ENCODE results near the gene DGUOK.

The DGUOK gene

GRCh38 chr2:73918856-73919255 lies 7.8 kb upstream of the DGUOK start:
- Histone ChIP-seq H3K36me3 (replicated peaks; ENCODE audit: low read depth, low read length) (peaks cover 50% of the 10 kb centered on the region), H3K9ac (ENCODE audit: low read length) (no peak overlapping the region), H3K27ac (ENCODE audit: low read length) (no peak overlapping the region), H3K4me3 (ENCODE audit: low read length) (no peak overlapping the region), H3K4me1 (ENCODE audit: low read length) (no peaks in the 10 kb centered on the region), H4K20me1 (ENCODE audit: insufficient read depth, low read length) (no peaks in the 10 kb centered on the region), H2AFZ (ENCODE audit: low read depth, low read length) (no peak overlapping the region), H3K27me3 (ENCODE audit: low read depth, low read length) (no peaks in the 10 kb centered on the region), H3K9me3 (ENCODE audit: insufficient read depth, low read length) (no peaks in the 10 kb centered on the region), H3K4me2 (ENCODE audit: low read length) (no peak overlapping the region), H3K79me2 (ENCODE audit: low read length) (no peaks in the 10 kb centered on the region)
- TF ChIP-seq CTCF (IDR thresholded peaks at IDR 0.05; ENCODE audit: low read depth, low read length) (no peak), EZH2phosphoT487 (IDR thresholded peaks at IDR 0.05; ENCODE audit: low read depth) (no peak)

- no peaks in the 10 kb centered on the region for H3K79me2 ChIP-seq (ENCODE audit: low read length)
- H3K27me3 ChIP-seq (ENCODE audit: low read depth, low read length): no peaks in the 10 kb centered on the region
- H3K36me3 ChIP-seq (replicated peaks; ENCODE audit: low read depth, low read length): peaks cover 46% of the 10 kb centered on the region
- no peak overlapping the region for H3K4me2 ChIP-seq (ENCODE audit: low read length)
- no peak overlapping the region for H3K27ac ChIP-seq (ENCODE audit: low read length)
- H3K9me3 ChIP-seq (ENCODE audit: insufficient read depth, low read length): no peaks in the 10 kb centered on the region
- no peak overlapping the region for H3K9ac ChIP-seq (ENCODE audit: low read length)
- no peak for TF ChIP-seq EZH2phosphoT487 (IDR thresholded peaks at IDR 0.05; ENCODE audit: low read depth)
- no peak for TF ChIP-seq CTCF (IDR thresholded peaks at IDR 0.05; ENCODE audit: low read depth, low read length)
- no peak overlapping the region for H2AFZ ChIP-seq (ENCODE audit: low read depth, low read length)
- no peaks in the 10 kb centered on the region for H4K20me1 ChIP-seq (ENCODE audit: insufficient read depth, low read length)
- no peak overlapping the region for H3K4me3 ChIP-seq (ENCODE audit: low read length)
- no peaks in the 10 kb centered on the region for H3K4me1 ChIP-seq (ENCODE audit: low read length)
Measured at GRCh38 chr2:73919596-73920228, 7.0 kb upstream of the DGUOK start.

GRCh38 chr2:73920577-73921545 lies 5.8 kb upstream of the DGUOK start:
- H3K27me3 ChIP-seq (ENCODE audit: low read depth, low read length): no peaks in the 10 kb centered on the region
- TF ChIP-seq CTCF (IDR thresholded peaks at IDR 0.05; ENCODE audit: low read depth, low read length): peak; percentile 30
- TF ChIP-seq EZH2phosphoT487 (IDR thresholded peaks at IDR 0.05; ENCODE audit: low read depth): no peak
- H2AFZ ChIP-seq (ENCODE audit: low read depth, low read length): no peak overlapping the region
- no peaks in the 10 kb centered on the region for H4K20me1 ChIP-seq (ENCODE audit: insufficient read depth, low read length)
- H3K4me3 ChIP-seq (ENCODE audit: low read length): no peak overlapping the region
- peaks cover 37% of the 10 kb centered on the region for H3K36me3 ChIP-seq (replicated peaks; ENCODE audit: low read depth, low read length)
- no peak overlapping the region for H3K27ac ChIP-seq (ENCODE audit: low read length)
- no peak overlapping the region for H3K4me2 ChIP-seq (ENCODE audit: low read length)
- H3K4me1 ChIP-seq (ENCODE audit: low read length): peaks cover 10% of the 10 kb centered on the region
- no peaks in the 10 kb centered on the region for H3K9me3 ChIP-seq (ENCODE audit: insufficient read depth, low read length)
- H3K9ac ChIP-seq (ENCODE audit: low read length): no peak overlapping the region
- no peaks in the 10 kb centered on the region for H3K79me2 ChIP-seq (ENCODE audit: low read length)

- no peaks in the 10 kb centered on the region for H3K79me2 ChIP-seq (ENCODE audit: low read length)
- H4K20me1 ChIP-seq (ENCODE audit: insufficient read depth, low read length): no peaks in the 10 kb centered on the region
- H3K9me3 ChIP-seq (ENCODE audit: insufficient read depth, low read length): no peaks in the 10 kb centered on the region
- H3K36me3 ChIP-seq (replicated peaks; ENCODE audit: low read depth, low read length): peaks cover 33% of the 10 kb centered on the region
- H3K9ac ChIP-seq (ENCODE audit: low read length): no peak overlapping the region
- no peak overlapping the region for H3K4me2 ChIP-seq (ENCODE audit: low read length)
- peaks cover 14% of the 10 kb centered on the region for H3K4me1 ChIP-seq (ENCODE audit: low read length)
- no peaks in the 10 kb centered on the region for H3K27me3 ChIP-seq (ENCODE audit: low read depth, low read length)
- H3K27ac ChIP-seq (ENCODE audit: low read length): no peak overlapping the region
- H2AFZ ChIP-seq (ENCODE audit: low read depth, low read length): no peak overlapping the region
- TF ChIP-seq EZH2phosphoT487 (IDR thresholded peaks at IDR 0.05; ENCODE audit: low read depth): no peak
- TF ChIP-seq CTCF (IDR thresholded peaks at IDR 0.05; ENCODE audit: low read depth, low read length): no peak
- H3K4me3 ChIP-seq (ENCODE audit: low read length): no peak overlapping the region
Measured at GRCh38 chr2:73921581-73921980, 5.1 kb upstream of the DGUOK start.

Data from OCI-LY3 (cell line).